Endothelial cell (in vitro differentiated cells): ENCODE measurements around the gene CSGALNACT2. TPM values are rescaled to one million over a fixed set of nuclear protein-coding genes. Genes with fewer than 3 reads are reported as not detected.

Experiments
- DNase-seq: peaks from one replicate; pipeline ENCODE4 v3.0.0; 2021; ENCODE audit warnings: low spot score
- H3K27ac Mint-ChIP-seq: one replicate; pipeline ENCODE4 v1.8.0; 2021; ENCODE audit warnings: mixed read lengths, inconsistent platforms; ENCODE audit not compliant: unreplicated experiment
- H3K27me3 Mint-ChIP-seq: one replicate; pipeline ENCODE4 v1.8.0; 2021; ENCODE audit warnings: mild to moderate bottlenecking, moderate library complexity, mixed read lengths, inconsistent platforms; ENCODE audit not compliant: unreplicated experiment
- H3K36me3 Mint-ChIP-seq: one replicate; pipeline ENCODE4 v1.8.0; 2021; ENCODE audit warnings: mild to moderate bottlenecking, low read depth, mixed read lengths, inconsistent platforms; ENCODE audit not compliant: unreplicated experiment
- H3K4me1 Mint-ChIP-seq: one replicate; pipeline ENCODE4 v1.8.0; 2021; ENCODE audit warnings: mild to moderate bottlenecking, mixed read lengths, inconsistent platforms; ENCODE audit not compliant: unreplicated experiment
- H3K4me3 Mint-ChIP-seq: one replicate; pipeline ENCODE4 v1.8.0; 2021; ENCODE audit warnings: mild to moderate bottlenecking, mixed read lengths, inconsistent platforms; ENCODE audit not compliant: unreplicated experiment
- H3K9me3 Mint-ChIP-seq: one replicate; pipeline ENCODE4 v1.8.0; 2021; ENCODE audit warnings: mixed read lengths, inconsistent platforms; ENCODE audit not compliant: unreplicated experiment
- CTCF ChIP-seq: fragments of 200-600 bp; sonication (generic); IDR thresholded peaks from one replicate; pipeline ENCODE4 v1.5.0; 2021; ENCODE audit warnings: antibody characterized with exemption; ENCODE audit not compliant: unreplicated experiment
- total RNA-seq: library from RNA; stranded (reverse); fragmentation: NEBNext Ultra II Directional; extraction: Animal tissue kit (Norgen Biotek cat#: 25700); gene quantifications from one replicate; pipeline ENCODE4 v1.2.1, GENCODE V29; 2021; ENCODE audit not compliant: unreplicated experiment

The CSGALNACT2 gene
- total RNA-seq, 1 donor from 2014 or later = 3.8 TPM

GRCh38 chr10:43131256-43131655 lies 7.0 kb upstream of the CSGALNACT2 start:
- no peak for TF ChIP-seq CTCF
- peaks cover 5% of the 10 kb centered on the region for H3K27me3 Mint-ChIP-seq
- no peaks in the 10 kb centered on the region for H3K36me3 Mint-ChIP-seq
- no peak overlapping the region for H3K27ac Mint-ChIP-seq
- DNase-seq = no peak
- H3K4me3 Mint-ChIP-seq = no peak overlapping the region
- no peaks in the 10 kb centered on the region for H3K4me1 Mint-ChIP-seq
- H3K9me3 Mint-ChIP-seq = no peaks in the 10 kb centered on the region

DNA sequence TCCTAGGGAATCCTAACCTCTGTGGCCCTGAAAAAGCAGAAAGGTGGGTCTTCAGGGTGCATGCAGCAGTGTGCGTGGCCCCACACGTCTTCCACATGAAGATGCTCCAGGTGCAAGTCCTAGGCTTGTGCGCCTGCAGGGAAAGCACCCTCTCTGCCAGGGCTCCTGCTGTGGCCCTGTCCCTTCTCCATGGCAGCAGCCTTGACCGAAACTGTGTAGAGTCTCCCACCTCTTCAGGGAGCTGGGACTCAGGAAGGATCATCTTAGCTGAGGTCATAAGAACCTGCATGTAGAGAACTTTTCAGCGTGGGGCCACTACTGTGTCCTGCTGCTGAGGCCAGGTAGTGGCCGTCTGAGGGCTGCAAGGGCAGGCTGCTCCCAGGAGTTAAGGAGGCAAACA lies 6.3 kb upstream of the CSGALNACT2 start:
- no peak for DNase-seq
- no peak overlapping the region for H3K27ac Mint-ChIP-seq
- H3K4me3 Mint-ChIP-seq = no peak overlapping the region
- no peak for TF ChIP-seq CTCF
- no peaks in the 10 kb centered on the region for H3K27me3 Mint-ChIP-seq
- H3K36me3 Mint-ChIP-seq = no peaks in the 10 kb centered on the region
- no peaks in the 10 kb centered on the region for H3K9me3 Mint-ChIP-seq
- no peaks in the 10 kb centered on the region for H3K4me1 Mint-ChIP-seq

DNA sequence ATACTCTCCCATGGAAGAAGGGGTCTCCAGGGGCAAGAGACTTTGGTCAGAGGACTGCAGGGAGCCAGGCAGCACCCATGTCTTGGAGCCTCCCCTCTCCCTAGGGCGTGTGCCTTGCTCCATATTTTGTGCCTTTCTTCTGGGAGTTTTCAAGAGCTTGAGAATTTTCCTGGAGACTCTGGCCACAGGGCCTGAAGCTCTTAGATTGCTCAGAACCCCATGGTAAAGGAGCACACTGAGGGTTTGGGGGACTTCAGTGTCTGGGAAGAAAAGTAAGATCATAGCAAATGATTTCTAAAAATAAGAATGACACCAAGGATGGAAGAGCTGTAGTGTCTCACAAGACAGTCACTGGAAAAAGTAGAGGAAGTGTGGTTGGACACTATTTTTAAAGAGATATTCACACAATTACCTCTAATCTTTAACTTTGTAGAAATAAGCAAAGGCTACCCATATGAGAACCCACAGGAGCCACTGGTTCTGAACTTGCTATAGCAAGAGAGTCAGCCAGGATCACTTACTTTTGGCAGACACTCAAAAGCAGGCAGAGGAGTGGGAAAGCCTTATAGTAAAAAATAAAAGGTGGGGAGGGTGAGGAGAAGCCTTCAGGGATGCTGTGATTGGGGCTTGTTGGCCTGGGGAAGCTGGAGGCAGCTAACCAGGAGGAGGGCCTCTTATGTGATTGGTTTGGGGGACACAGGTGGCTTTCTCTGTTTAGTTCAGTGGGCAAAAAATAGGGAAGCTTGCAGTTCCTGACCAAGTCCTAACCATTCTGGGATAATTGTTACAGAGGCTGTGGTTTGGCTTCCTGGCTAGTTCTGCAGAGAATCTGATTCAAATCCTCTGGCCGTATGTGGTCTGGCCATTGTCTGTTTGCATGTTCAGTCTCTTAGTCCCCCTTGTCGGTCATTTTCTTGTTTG lies 5.1 kb upstream of the CSGALNACT2 start:
- Mint-ChIP-seq H3K27ac (no peak overlapping the region), H3K4me1 (peaks cover 2% of the 10 kb centered on the region), H3K4me3 (no peak overlapping the region), H3K36me3 (no peaks in the 10 kb centered on the region), H3K9me3 (no peaks in the 10 kb centered on the region), H3K27me3 (peaks cover 2% of the 10 kb centered on the region)
- no peak for DNase-seq
- no peak for TF ChIP-seq CTCF

GRCh38 chr10:43134126-43134905 lies 3.9 kb upstream of the CSGALNACT2 start:
- TF ChIP-seq CTCF = no peak
- no peaks in the 10 kb centered on the region for H3K9me3 Mint-ChIP-seq
- H3K27me3 Mint-ChIP-seq = peaks cover 8% of the 10 kb centered on the region
- H3K4me1 Mint-ChIP-seq = peaks cover 5% of the 10 kb centered on the region
- no peak overlapping the region for H3K4me3 Mint-ChIP-seq
- no peak for DNase-seq
- H3K36me3 Mint-ChIP-seq = no peaks in the 10 kb centered on the region
- H3K27ac Mint-ChIP-seq = no peak overlapping the region
